Activated T-helper 1 cell treated with anti-CD3 and anti-CD28 coated beads, Interleukin-12 subunit alpha, Interleukin-12 subunit beta, Interleukin-2, Interleukin-4 antibody, amounts not matched to agents 30 ng/mL and 10 ng/mL and 1 ng/mL, durations not matched to agents 14 hours and 24 hours and 36 hours (primary cell): ENCODE measurements around the gene RPS6KA2. TPM values are rescaled to one million over a fixed set of nuclear protein-coding genes. Genes with fewer than 3 reads are reported as not detected.
"Not testable (repeated sequence)": the region's sequence is repeated elsewhere in the genome, so short reads cannot be mapped to it uniquely, and the experiment has no call there.

Source experiments
- DNase-seq: peaks from one replicate; pipeline ENCODE4 v3.0.0; 2021; ENCODE audit warnings: low spot score
- H3K27ac Mint-ChIP-seq: one replicate; pipeline ENCODE4 v1.8.0; 2021; ENCODE audit warnings: mild to moderate bottlenecking, mixed read lengths
- H3K27me3 Mint-ChIP-seq: one replicate; pipeline ENCODE4 v1.8.0; 2022; ENCODE audit warnings: mild to moderate bottlenecking, moderate library complexity, mixed read lengths; ENCODE audit not compliant: insufficient read depth
- H3K36me3 Mint-ChIP-seq: one replicate; pipeline ENCODE4 v1.8.0; 2021; ENCODE audit warnings: low read depth, mixed read lengths
- H3K4me1 Mint-ChIP-seq: one replicate; pipeline ENCODE4 v1.8.0; 2021; ENCODE audit warnings: low read depth, mixed read lengths
- H3K4me3 Mint-ChIP-seq: one replicate; pipeline ENCODE4 v1.8.0; 2021; ENCODE audit warnings: mild to moderate bottlenecking, moderate library complexity, mixed read lengths
- H3K9me3 Mint-ChIP-seq: one replicate; pipeline ENCODE4 v1.8.0; 2021; ENCODE audit warnings: mixed read lengths
- intact Hi-C: fragments of 100-400 bp; cut with micrococcal nuclease; formaldehyde crosslinking; loops from one replicate; pipeline ENCODE4 v1.15.1; 2024
- total RNA-seq: library from RNA; stranded (reverse); gene quantifications from 2 replicates; pipeline ENCODE4 v1.2.3, GENCODE V29; 2022

RPS6KA2 gene
- total RNA-seq, 1 donor from 2014 or later, result 2.0 TPM

GRCh38 chr6:166365221-166365620, 261.8 kb downstream of the RPS6KA2 start:
- H3K27ac Mint-ChIP-seq, result no peak overlapping the region
- H3K4me1 Mint-ChIP-seq, result peaks cover 5% of the 10 kb centered on the region
- H3K9me3 Mint-ChIP-seq, result no peaks in the 10 kb centered on the region
- no peak for DNase-seq
- no peak overlapping the region for H3K4me3 Mint-ChIP-seq
- H3K27me3 Mint-ChIP-seq, result no peaks in the 10 kb centered on the region
- H3K36me3 Mint-ChIP-seq, result peaks cover 6% of the 10 kb centered on the region
- intact Hi-C loops, result no loop called here

GRCh38 chr6:166364456-166364855, 262.6 kb downstream of the RPS6KA2 start:
- intact Hi-C loops, result no loop called here
- no peak overlapping the region for H3K27ac Mint-ChIP-seq
- H3K4me3 Mint-ChIP-seq, result no peak overlapping the region
- peaks cover 6% of the 10 kb centered on the region for H3K27me3 Mint-ChIP-seq
- DNase-seq, result no peak
- H3K36me3 Mint-ChIP-seq, result peaks cover 2% of the 10 kb centered on the region
- H3K4me1 Mint-ChIP-seq, result no peaks in the 10 kb centered on the region
- H3K9me3 Mint-ChIP-seq, result no peaks in the 10 kb centered on the region

GRCh38 chr6:166362427-166362826, 264.6 kb downstream of the RPS6KA2 start:
- H3K4me3 Mint-ChIP-seq, H3K36me3 Mint-ChIP-seq, intact Hi-C loops: not testable (repeated sequence)

GRCh38 chr6:166361077-166361429, 266.0 kb downstream of the RPS6KA2 start:
- Mint-ChIP-seq H3K9me3 (no peaks in the 10 kb centered on the region), H3K36me3 (peaks cover 2% of the 10 kb centered on the region), H3K4me1 (no peaks in the 10 kb centered on the region), H3K27ac (no peak overlapping the region), H3K4me3 (no peak overlapping the region), H3K27me3 (peaks cover 29% of the 10 kb centered on the region)
- intact Hi-C loops, result no loop called here
- no peak for DNase-seq

More at GRCh38 chr6:166362427-166362826, 264.6 kb downstream of the RPS6KA2 start:
- not testable (repeated sequence) for DNase-seq, H3K27ac Mint-ChIP-seq, H3K9me3 Mint-ChIP-seq, H3K4me1 Mint-ChIP-seq
- H3K27me3 Mint-ChIP-seq, result peaks cover 22% of the 10 kb centered on the region

- H3K9me3 Mint-ChIP-seq, result no peaks in the 10 kb centered on the region
- no peak for DNase-seq
- H3K27me3 Mint-ChIP-seq, result peaks cover 29% of the 10 kb centered on the region
- no peak overlapping the region for H3K27ac Mint-ChIP-seq
- no peaks in the 10 kb centered on the region for H3K4me1 Mint-ChIP-seq
- no peak overlapping the region for H3K4me3 Mint-ChIP-seq
- intact Hi-C loops, result no loop called here
- no peaks in the 10 kb centered on the region for H3K36me3 Mint-ChIP-seq
These were observed 266.6 kb downstream of the RPS6KA2 start for GRCh38 chr6:166360243-166361076.

Other genes with a start within 250 kb of the RPS6KA2 start
- 17.3 and 19.1 TPM in 2 replicates for gene MPC1, start 244.3 kb downstream of the RPS6KA2 start, total RNA-seq
- 0.29 and 0.42 TPM in 2 replicates for gene RAMACL, start 40.6 kb downstream of the RPS6KA2 start, total RNA-seq